A673 (cell line): Measurements from ENCODE around the gene OSBPL8. TPM values are rescaled to one million over a fixed set of nuclear protein-coding genes. Genes with fewer than 3 reads are reported as not detected.

ENCODE experiments used
- BruUV-seq: library from RNA; stranded (reverse); fragments of 400-500 nt; replicated peaks from 2 replicates; lab custom pipeline; 2021; lab: Mats Ljungman, UMichigan
- CTCF ChIA-PET: fragments of 300-600 bp; sonication (Branson Sonifier 250); formaldehyde crosslinking; loops from one replicate; lab custom pipeline; 2022; ENCODE audit warnings: antibody characterized with exemption; lab: Charles Lee
- POLR2A ChIA-PET: fragments of 300-600 bp; sonication (Branson Sonifier 250); formaldehyde crosslinking; loops from one replicate; lab custom pipeline; 2022; ENCODE audit warnings: antibody characterized with exemption; ENCODE audit not compliant: low non-redundant PET; lab: Charles Lee
- DNase-seq: peaks from one replicate; pipeline ENCODE4 v3.0.0-alpha.2; 2015; ENCODE audit warnings: low spot score
- H3K27ac ChIP-seq: fragments of 200-600 bp; sonication (generic); 2 replicates; pipeline ENCODE4 v1.5.1; 2016; ENCODE audit warnings: mixed run types, low read depth, mild to moderate bottlenecking, mixed read lengths, antibody characterized with exemption, low read length; ENCODE audit not compliant: poor library complexity, severe bottlenecking
- H3K27me3 ChIP-seq: fragments of 200-600 bp; sonication (generic); replicated peaks from 2 replicates; pipeline ENCODE4 v1.6.1; 2017; ENCODE audit warnings: mixed run types, low read depth, mild to moderate bottlenecking, mixed read lengths, antibody characterized with exemption, low read length; ENCODE audit not compliant: insufficient read depth, poor library complexity
- H3K36me3 ChIP-seq: fragments of 200-600 bp; sonication (generic); 2 replicates; pipeline ENCODE4 v1.6.1; 2016; ENCODE audit warnings: mixed run types, mild to moderate bottlenecking, mixed read lengths, antibody characterized with exemption, low read length; ENCODE audit not compliant: insufficient read depth, poor library complexity, severe bottlenecking
- H3K4me1 ChIP-seq: fragments of 200-600 bp; sonication (generic); 2 replicates; pipeline ENCODE4 v1.6.1; 2017; ENCODE audit warnings: mixed run types, mild to moderate bottlenecking, mixed read lengths, antibody characterized with exemption, low read length; ENCODE audit not compliant: insufficient read depth, poor library complexity, severe bottlenecking
- H3K4me3 ChIP-seq: fragments of 200-600 bp; sonication (generic); 2 replicates; pipeline ENCODE4 v1.5.1; 2016; ENCODE audit warnings: low read depth, mixed run types, mild to moderate bottlenecking, mixed read lengths, low read length; ENCODE audit not compliant: poor library complexity, severe bottlenecking
- H3K9me3 ChIP-seq: fragments of 200-600 bp; sonication (generic); 2 replicates; pipeline ENCODE4 v1.6.1; 2016; ENCODE audit warnings: mixed run types, low read depth, mild to moderate bottlenecking, mixed read lengths, antibody characterized with exemption, low read length; ENCODE audit not compliant: poor library complexity, severe bottlenecking
- EZH2 ChIP-seq: fragments of 200-600 bp; sonication (generic); IDR thresholded peaks from 2 replicates; pipeline ENCODE4 v1.6.1; 2017; ENCODE audit warnings: borderline replicate concordance, low read depth, mild to moderate bottlenecking, mixed read lengths, antibody characterized with exemption, low read length; ENCODE audit not compliant: poor library complexity, severe bottlenecking
- intact Hi-C: fragments of 100-400 bp; cut with micrococcal nuclease; formaldehyde crosslinking; loops from one replicate; pipeline ENCODE4 v1.10.0; 2022; ENCODE audit not compliant: unreplicated experiment
- total RNA-seq: library from RNA; stranded (reverse); gene quantifications from 2 replicates; pipeline ENCODE4 v1.2.3, GENCODE V29; 2021
- TF ChIP-seq, protein P1 (sequence below): fragments of 300-800, 200-600 bp; sonication (generic); conservative IDR thresholded peaks from 2 replicates; pipeline ENCODE4 v1.5.1; 2017; ENCODE audit warnings: low read depth, mild to moderate bottlenecking, antibody characterized with exemption, low read length, moderate library complexity, mixed read lengths

Gene OSBPL8
- total RNA-seq, 1 experiment from 2014 or later: 86.1 TPM

DNA sequence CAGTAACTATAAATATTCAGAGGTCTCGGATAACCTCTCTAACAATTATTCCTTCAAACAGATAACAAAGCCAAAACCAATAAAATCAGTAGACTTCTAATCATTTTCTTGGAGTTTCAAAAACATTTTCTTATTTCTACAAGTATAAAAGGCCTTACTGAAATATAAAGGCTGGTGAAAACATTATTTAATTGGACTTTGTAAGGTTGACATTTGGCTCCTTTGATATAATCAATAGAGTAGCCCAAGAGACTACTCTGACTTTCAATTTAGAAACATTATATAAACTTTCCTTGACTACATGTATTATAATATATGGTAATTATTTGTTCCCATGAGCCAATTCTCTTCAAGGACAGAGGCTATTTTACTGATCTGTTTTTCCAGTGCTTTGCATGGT, 68.3 kb downstream of the OSBPL8 start:
- no peaks in the 10 kb centered on the region for H3K36me3 ChIP-seq
- intact Hi-C loops: no loop called here
- BruUV-seq: no TSS peak
- no peak for DNase-seq
- H3K27me3 ChIP-seq: no peaks in the 10 kb centered on the region
- peaks cover 5% of the 10 kb centered on the region for H3K9me3 ChIP-seq
- ChIA-PET POLR2A (no interaction called here), CTCF (no interaction called here)
- no peak for TF ChIP-seq EZH2
- TF ChIP-seq, protein P1, sequence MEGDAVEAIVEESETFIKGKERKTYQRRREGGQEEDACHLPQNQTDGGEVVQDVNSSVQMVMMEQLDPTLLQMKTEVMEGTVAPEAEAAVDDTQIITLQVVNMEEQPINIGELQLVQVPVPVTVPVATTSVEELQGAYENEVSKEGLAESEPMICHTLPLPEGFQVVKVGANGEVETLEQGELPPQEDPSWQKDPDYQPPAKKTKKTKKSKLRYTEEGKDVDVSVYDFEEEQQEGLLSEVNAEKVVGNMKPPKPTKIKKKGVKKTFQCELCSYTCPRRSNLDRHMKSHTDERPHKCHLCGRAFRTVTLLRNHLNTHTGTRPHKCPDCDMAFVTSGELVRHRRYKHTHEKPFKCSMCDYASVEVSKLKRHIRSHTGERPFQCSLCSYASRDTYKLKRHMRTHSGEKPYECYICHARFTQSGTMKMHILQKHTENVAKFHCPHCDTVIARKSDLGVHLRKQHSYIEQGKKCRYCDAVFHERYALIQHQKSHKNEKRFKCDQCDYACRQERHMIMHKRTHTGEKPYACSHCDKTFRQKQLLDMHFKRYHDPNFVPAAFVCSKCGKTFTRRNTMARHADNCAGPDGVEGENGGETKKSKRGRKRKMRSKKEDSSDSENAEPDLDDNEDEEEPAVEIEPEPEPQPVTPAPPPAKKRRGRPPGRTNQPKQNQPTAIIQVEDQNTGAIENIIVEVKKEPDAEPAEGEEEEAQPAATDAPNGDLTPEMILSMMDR: no peak
- H3K4me3 ChIP-seq: no peak overlapping the region
- no peak overlapping the region for H3K27ac ChIP-seq
- no peaks in the 10 kb centered on the region for H3K4me1 ChIP-seq

DNA sequence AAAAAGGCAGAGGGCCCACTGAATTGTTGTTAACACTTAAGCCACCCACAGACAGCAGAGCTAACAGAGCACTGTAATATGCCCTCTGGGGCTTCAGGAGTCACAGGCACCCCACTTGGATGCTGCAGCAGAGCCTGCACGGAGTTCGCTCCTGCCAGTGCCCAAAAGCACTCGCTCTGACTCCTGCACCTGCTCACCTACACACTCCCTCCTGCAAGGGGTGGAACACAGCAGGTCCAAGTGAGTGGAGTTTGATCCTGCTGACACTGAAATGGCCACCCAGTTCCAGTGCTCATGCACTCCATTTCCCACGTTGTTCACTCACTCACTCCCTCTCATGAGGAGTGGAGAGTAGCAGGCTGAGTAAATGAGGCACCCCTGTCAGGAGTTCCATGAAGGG, 68.8 kb downstream of the OSBPL8 start:
- H3K4me1 ChIP-seq: no peaks in the 10 kb centered on the region
- DNase-seq: no peak
- ChIA-PET POLR2A (no interaction called here), CTCF (no interaction called here)
- no TSS peak for BruUV-seq
- peaks cover 5% of the 10 kb centered on the region for H3K9me3 ChIP-seq
- no peaks in the 10 kb centered on the region for H3K36me3 ChIP-seq
- TF ChIP-seq EZH2: no peak
- TF ChIP-seq, protein P1: no peak
- no peak overlapping the region for H3K4me3 ChIP-seq
- no peaks in the 10 kb centered on the region for H3K27me3 ChIP-seq
- H3K27ac ChIP-seq: no peak overlapping the region
- intact Hi-C loops: no loop called here

DNA sequence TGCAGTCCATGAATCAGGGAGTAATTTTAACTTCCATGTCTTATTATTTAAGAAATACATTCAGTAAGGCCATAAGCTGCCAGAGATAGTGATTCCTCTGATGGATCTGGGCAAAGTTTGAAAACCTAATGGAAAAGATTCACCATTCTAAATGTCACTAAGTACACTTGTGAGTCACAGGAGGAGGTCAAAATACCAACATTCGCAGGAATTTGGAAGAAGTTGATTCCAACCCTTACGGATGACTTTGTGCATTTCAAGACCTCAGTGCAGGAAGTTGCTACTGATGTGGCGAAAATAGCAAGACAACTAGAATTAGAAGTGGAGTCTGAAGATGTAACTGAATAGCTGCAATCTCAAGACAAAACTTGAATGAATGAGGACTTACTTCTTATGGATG, 69.8 kb downstream of the OSBPL8 start:
- intact Hi-C loops: no loop called here
- DNase-seq: no peak
- no peaks in the 10 kb centered on the region for H3K4me1 ChIP-seq
- H3K27ac ChIP-seq: no peak overlapping the region
- H3K4me3 ChIP-seq: no peak overlapping the region
- H3K27me3 ChIP-seq: no peaks in the 10 kb centered on the region
- H3K9me3 ChIP-seq: peaks cover 5% of the 10 kb centered on the region
- BruUV-seq: no TSS peak
- no peaks in the 10 kb centered on the region for H3K36me3 ChIP-seq
- ChIA-PET CTCF (no interaction called here), POLR2A (no interaction called here)
- TF ChIP-seq, protein P1: no peak
- no peak for TF ChIP-seq EZH2
